Kidney (tissue), 14 donors: ENCODE results near the gene LIPH. TPM values are rescaled to one million over a fixed set of nuclear protein-coding genes. Genes with fewer than 3 reads are reported as not detected.

Experiments
- DNase-seq, 5 donors: peaks; one replicate each; pipeline ENCODE4 v3.0.0-alpha.2; 2013 to 2020
- FAIRE-seq: peaks from 2 replicates; lab custom pipeline; 2012; peaks lifted over from hg19 to GRCh38; lab: Jason Lieb, UNC
- H3K27ac ChIP-seq, 2 donors: one replicate each; pipeline ENCODE4 v1.7.0; 2013; ENCODE audit warnings: low read depth in 2 of 2, low read length in 2 of 2, inconsistent platforms in 1 of 2
- H3K27me3 ChIP-seq: one replicate; pipeline ENCODE4 v1.7.1; 2013; ENCODE audit warnings: low read length, inconsistent platforms; ENCODE audit not compliant: control insufficient read depth, insufficient read depth
- H3K36me3 ChIP-seq, 3 donors: one replicate each; pipeline versions ENCODE4 v1.7.0 to v1.7.1; 2013; ENCODE audit warnings: low read length in 3 of 3, control low read depth in 1 of 3, inconsistent platforms in 1 of 3; ENCODE audit not compliant: insufficient read depth in 3 of 3, control insufficient read depth in 2 of 3
- H3K4me1 ChIP-seq, 3 donors: one replicate each; pipeline versions ENCODE4 v1.7.0 to v1.7.1; 2013; ENCODE audit warnings: low read length in 3 of 3, inconsistent platforms in 1 of 3, low read depth in 1 of 3; ENCODE audit not compliant: control insufficient read depth in 2 of 3, insufficient read depth in 2 of 3
- H3K4me3 ChIP-seq, 3 donors: one replicate each; pipeline versions ENCODE4 v1.7.0 to v1.8.1; 2013; ENCODE audit warnings: low read length in 3 of 3, control low read depth in 1 of 3, inconsistent platforms in 1 of 3
- H3K9ac ChIP-seq, 3 donors: one replicate each; pipeline versions ENCODE4 v1.7.0 to v1.7.1; 2013; ENCODE audit warnings: low read length in 3 of 3, control low read depth in 1 of 3, inconsistent platforms in 1 of 3
- H3K9me3 ChIP-seq, 3 donors: one replicate each; pipeline versions ENCODE4 v1.7.0 to v1.7.1; 2013; ENCODE audit warnings: low read length in 3 of 3, control low read depth in 1 of 3, inconsistent platforms in 1 of 3; ENCODE audit not compliant: control insufficient read depth in 2 of 3, insufficient read depth in 1 of 3
- intact Hi-C: fragments of 100-400 bp; cut with DNase I; formaldehyde crosslinking; loops from one replicate; pipeline ENCODE4 v1.11.1; 2022
- polyA plus RNA-seq: library from polyadenylated mRNA; stranded (reverse); fragments of 350-450 nt; fragmentation: Illumina TruSeq; extraction: RNeasy Lipid Tissue Mini Kit (QIAGEN cat#74804); gene quantifications from one replicate; pipeline ENCODE4 v1.2.3, GENCODE V29; 2014; ENCODE audit warnings: low read depth, low replicate concordance; ENCODE audit not compliant: insufficient read depth
- total RNA-seq: library from RNA; stranded (reverse); fragmentation: NEBNext Ultra II Directional; extraction: Animal tissue kit (Norgen Biotek cat#: 25700); gene quantifications from one replicate; pipeline ENCODE4 v1.2.1, GENCODE V29; 2021
- TF ChIP-seq, protein P1 (sequence below): IDR thresholded peaks from 3 replicates; pipeline ENCODE4 v1.5.1; 2012; ENCODE audit warnings: mild to moderate bottlenecking, moderate library complexity, borderline replicate concordance; ENCODE audit not compliant: insufficient read depth; ENCODE audit errors: extremely low read depth
- donor health status: control.
- donor health status: control.
- donor health status: control.
- donor health status: control.
- donor health status: control.
- donor health status: DM: yes; HTN: yes; CAD: no.
- donor health status: Normal renal cell carcinoma (clear cell type).

The LIPH gene
- total and polyA plus RNA-seq, 2 donors from 2014 or later: 3.2 to 14.7 TPM

DNA sequence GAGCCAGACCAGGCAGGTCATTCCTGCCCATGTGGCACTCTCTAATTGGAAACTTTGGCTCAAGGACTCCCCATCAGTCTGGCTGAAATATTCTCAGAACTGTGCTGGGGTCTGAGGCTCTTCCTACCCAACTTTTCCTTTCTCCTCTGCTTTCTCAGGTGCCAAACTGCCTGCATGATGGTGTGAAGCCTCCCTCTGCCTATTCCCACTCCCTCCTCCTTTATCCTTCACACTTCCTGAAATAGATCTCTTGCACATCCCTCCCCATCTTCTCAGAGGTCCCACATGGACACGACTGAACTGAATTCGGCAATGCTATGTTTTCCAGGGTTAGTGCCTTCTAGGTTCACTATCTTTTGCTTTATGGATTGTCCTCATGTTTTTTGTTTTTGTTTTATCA is 12.5 kb downstream of the LIPH start:
- no peaks in the 10 kb centered on the region for H3K9me3 ChIP-seq
- intact Hi-C loops: no loop called here
- TF ChIP-seq, protein P1, sequence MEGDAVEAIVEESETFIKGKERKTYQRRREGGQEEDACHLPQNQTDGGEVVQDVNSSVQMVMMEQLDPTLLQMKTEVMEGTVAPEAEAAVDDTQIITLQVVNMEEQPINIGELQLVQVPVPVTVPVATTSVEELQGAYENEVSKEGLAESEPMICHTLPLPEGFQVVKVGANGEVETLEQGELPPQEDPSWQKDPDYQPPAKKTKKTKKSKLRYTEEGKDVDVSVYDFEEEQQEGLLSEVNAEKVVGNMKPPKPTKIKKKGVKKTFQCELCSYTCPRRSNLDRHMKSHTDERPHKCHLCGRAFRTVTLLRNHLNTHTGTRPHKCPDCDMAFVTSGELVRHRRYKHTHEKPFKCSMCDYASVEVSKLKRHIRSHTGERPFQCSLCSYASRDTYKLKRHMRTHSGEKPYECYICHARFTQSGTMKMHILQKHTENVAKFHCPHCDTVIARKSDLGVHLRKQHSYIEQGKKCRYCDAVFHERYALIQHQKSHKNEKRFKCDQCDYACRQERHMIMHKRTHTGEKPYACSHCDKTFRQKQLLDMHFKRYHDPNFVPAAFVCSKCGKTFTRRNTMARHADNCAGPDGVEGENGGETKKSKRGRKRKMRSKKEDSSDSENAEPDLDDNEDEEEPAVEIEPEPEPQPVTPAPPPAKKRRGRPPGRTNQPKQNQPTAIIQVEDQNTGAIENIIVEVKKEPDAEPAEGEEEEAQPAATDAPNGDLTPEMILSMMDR: no peak
- H3K4me1 ChIP-seq: peaks cover 0 to 2% (median 0%) of the 10 kb centered on the region in 3 donors
- H3K27me3 ChIP-seq: no peaks in the 10 kb centered on the region
- FAIRE-seq (no peak), DNase-seq (no peak)
- no peak overlapping the region for H3K4me3 ChIP-seq
- no peak overlapping the region for H3K9ac ChIP-seq
- no peaks in the 10 kb centered on the region for H3K36me3 ChIP-seq
- no peak overlapping the region for H3K27ac ChIP-seq

DNA sequence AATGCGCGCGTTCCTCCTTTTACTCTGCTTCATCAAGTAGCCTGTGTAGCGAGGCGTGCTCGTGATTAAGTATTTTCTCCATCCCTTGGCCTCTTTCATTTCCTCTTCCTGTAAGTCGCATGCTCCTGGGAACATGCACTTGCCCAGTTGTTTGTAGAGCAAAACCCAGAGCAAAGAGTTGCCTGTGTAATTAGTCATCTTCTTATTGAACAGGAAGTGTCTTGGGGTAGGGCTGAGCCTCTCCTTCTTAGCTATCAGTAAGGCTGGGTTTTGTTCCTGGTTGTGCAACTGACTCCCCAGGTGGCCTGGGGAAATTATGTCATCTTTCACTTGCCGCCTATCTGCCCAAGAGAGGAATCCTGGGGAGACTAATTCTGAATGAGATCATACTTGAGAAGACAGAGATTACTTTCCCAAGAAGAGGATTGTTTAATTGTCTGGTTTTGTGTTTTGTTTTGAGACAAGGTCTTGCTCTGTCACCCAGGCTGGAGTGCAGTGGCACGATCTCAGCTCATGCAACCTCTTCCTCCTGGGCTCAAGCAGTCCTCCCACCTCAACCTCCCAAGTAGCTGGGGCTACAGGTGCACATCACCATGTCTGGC is 14.9 kb downstream of the LIPH start:
- FAIRE-seq (no peak), DNase-seq (peak in 4 of 5 donors; percentile 48 to 79 (median 64))
- H3K4me3 ChIP-seq: no peak overlapping the region
- TF ChIP-seq, protein P1: no peak
- H3K4me1 ChIP-seq: peaks cover 0 to 2% (median 0%) of the 10 kb centered on the region in 3 donors
- H3K9me3 ChIP-seq: no peaks in the 10 kb centered on the region
- intact Hi-C loops: no loop called here
- H3K27ac ChIP-seq: no peak overlapping the region
- H3K36me3 ChIP-seq: no peaks in the 10 kb centered on the region
- no peaks in the 10 kb centered on the region for H3K27me3 ChIP-seq
- no peak overlapping the region for H3K9ac ChIP-seq

GRCh38 chr3:185534511-185534910 is 17.9 kb downstream of the LIPH start:
- no peak for FAIRE-seq

More at GRCh38 chr3:185534511-185534910, 17.9 kb downstream of the LIPH start:
- intact Hi-C loops: no loop called here
- Histone ChIP-seq H3K27me3 (no peaks in the 10 kb centered on the region), H3K4me1 (peaks cover 0 to 2% (median 0%) of the 10 kb centered on the region in 3 donors), H3K36me3 (no peaks in the 10 kb centered on the region), H3K4me3 (no peak overlapping the region), H3K27ac (no peak overlapping the region), H3K9me3 (no peaks in the 10 kb centered on the region), H3K9ac (no peak overlapping the region)
- no peak for DNase-seq
- TF ChIP-seq, protein P1: no peak
